Erythroblast (primary cell): Measurements from ENCODE around the gene CLNK.

Experiments used
- GATA1 ChIP-seq: IDR thresholded peaks from 2 replicates; pipeline ENCODE4 v1.6.1; 2011; ENCODE audit warnings: low read depth, mild to moderate bottlenecking, control low read depth, low read length, moderate library complexity
- POLR2A ChIP-seq: IDR thresholded peaks from 2 replicates; pipeline ENCODE4 v1.6.1; 2011; ENCODE audit warnings: mild to moderate bottlenecking, low read length

- TF ChIP-seq POLR2A: no peak
- TF ChIP-seq GATA1: no peak
These were observed 77.4 kb downstream of the CLNK start for GRCh38 chr4:10607206-10607605.
